Pancreas (tissue), 10 donors: ENCODE results near the gene RPRD1B. TPM values are rescaled to one million over a fixed set of nuclear protein-coding genes. Genes with fewer than 3 reads are reported as not detected.
A peak's percentile ranks its signal among the peaks of the same experiment; 100 is the strongest.

Experiments
- ATAC-seq, 4 donors: fragments of 200-7000 bp; cut with Tn5 transposase; one replicate each; pipeline versions ENCODE4 v1.8.0 to v1.9.1; 2020; ENCODE audit warnings: mild to moderate bottlenecking in 4 of 4, moderate library complexity in 4 of 4
- DNase-seq, 6 donors: peaks; one replicate each; pipeline ENCODE4 v3.0.0-alpha.2; 2020
- FAIRE-seq: peaks from 2 replicates; lab custom pipeline; 2012; peaks lifted over from hg19 to GRCh38; lab: Jason Lieb, UNC
- H3K27ac ChIP-seq, 4 donors: fragments of 200-600 bp; sonication (generic); 1 replicate in 3 of 4; 2 replicates in 1 of 4; pipeline versions ENCODE4 v1.5.0 to v1.8.0; 2020
- H3K27me3 ChIP-seq, 4 donors: fragments of 200-600 bp; one replicate each; pipeline ENCODE4 v1.8.0; 2021
- H3K36me3 ChIP-seq, 3 donors: fragments of 200-600 bp; sonication (generic) in 1 of 3; one replicate each; pipeline versions ENCODE4 v1.5.0 to v1.8.0; 2020 to 2021
- H3K4me1 ChIP-seq, 3 donors: fragments of 200-600 bp; one replicate each; pipeline ENCODE4 v1.8.0; 2021
- H3K4me3 ChIP-seq, 4 donors: fragments of 200-600 bp; sonication (generic) in 2 of 4; one replicate each; pipeline versions ENCODE4 v1.5.0 to v1.8.0; 2020 to 2021
- H3K9me3 ChIP-seq, 4 donors: fragments of 200-600 bp; one replicate each; pipeline ENCODE4 v1.8.0; 2021
- WGBS, 2 donors: extraction: QIAGEN DNeasy Blood & Tissue Kit; methylation state at CpG; one replicate each; pipeline ENCODE4 v1.1.7; 2013; 5-methylcytosine and 5-hydroxymethylcytosine counted together
- intact Hi-C, 3 donors: fragments of 100-400 bp; cut with DNase I; formaldehyde crosslinking; loops; one replicate each; pipeline versions ENCODE4 v1.11.1 to v1.14.2; 2022
- polyA plus RNA-seq, 2 donors: library from polyadenylated mRNA; stranded (reverse); fragments of 200-250 nt; gene quantifications; one replicate each; pipeline ENCODE4 v1.2.3, GENCODE V29; 2013
- total RNA-seq, 6 donors: library from RNA; stranded (reverse); fragmentation: NEBNext Ultra II Directional in 4 of 6; extraction: Animal tissue kit (Norgen Biotek cat#: 25700) in 4 of 6; gene quantifications; one replicate each; pipeline versions ENCODE4 v1.2.1 to v1.2.4, GENCODE V29; 2021 to 2023
- TF ChIP-seq, protein P1 (sequence below), 4 donors: fragments of 200-600 bp; sonication (generic) in 3 of 4; IDR thresholded peaks; one replicate each; pipeline versions ENCODE4 v1.5.0 to v1.8.0; 2021; ENCODE audit warnings: antibody characterized with exemption in 4 of 4
- donor health status: healthy with polysubstance abuse.
- donor health status: DM: no; HTN: no; CAD: no; lungs with moderate emphysema.
- donor health status: DM: no; HTN: no; CAD: no.
- donor health status: control.
- donor health status: control.
- donor health status: Bipolar disorder and iron deficiency.
- donor health status: DM: yes; HTN: yes; CAD: no.
- donor health status: DM: no; HTN: no; CAD: no.
- donor health status: DM: no; HTN: no; CAD: no.
- donor health status: DM: yes; HTN: yes; CAD: no.

Gene RPRD1B
- total and polyA plus RNA-seq, 8 donors, result 6.0 to 19.7 (median 12.0) TPM

DNA sequence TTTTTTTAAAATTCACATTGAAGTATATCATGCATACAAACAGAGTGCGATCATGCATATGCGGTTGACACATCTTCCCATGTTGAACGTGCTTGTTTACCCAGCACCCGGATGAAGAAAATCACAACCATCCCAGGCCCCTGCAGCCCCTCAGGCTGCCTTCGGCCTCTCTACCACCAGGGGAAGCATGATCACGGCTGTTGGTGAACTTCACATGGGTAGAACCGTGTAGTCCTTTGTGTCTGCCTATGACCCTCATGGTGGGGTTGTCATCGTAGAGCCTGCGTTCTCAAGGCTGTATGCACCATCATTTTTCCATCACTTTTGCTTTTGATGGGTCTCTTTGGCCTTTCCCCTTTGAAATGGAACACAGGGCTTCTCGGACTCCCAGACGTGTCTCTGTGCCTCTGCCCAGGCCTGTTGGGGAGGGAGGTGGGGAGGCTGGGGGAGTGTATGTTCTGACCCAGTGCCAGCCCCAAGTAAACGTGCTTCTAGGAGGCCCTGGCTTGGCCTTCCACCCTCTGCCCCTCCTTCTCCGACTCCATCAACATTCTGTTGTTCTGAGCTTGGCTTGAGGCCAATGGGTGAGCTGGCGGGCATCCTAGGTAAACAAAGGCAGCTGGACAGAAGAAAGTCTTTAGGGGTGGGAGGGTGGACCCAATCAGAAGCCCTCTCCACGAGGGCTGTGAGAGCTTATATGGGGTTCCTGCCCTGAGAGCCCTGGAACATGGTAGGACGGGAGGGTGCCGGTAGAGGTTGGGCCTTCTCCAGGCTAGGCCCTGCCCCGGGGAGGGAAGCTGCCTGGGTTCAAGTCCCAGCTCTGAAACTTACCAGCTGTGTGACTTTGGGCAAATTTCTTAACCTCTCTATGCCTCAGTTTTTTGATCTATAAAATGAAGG, 91.9 kb downstream of the RPRD1B start:
- peak; percentile 79 to 91 (median 84) for DNase-seq
- H3K27ac ChIP-seq, result peak overlapping the region in 2 of 4 donors; percentile 76 to 78
- peaks cover 0 to 32% (median 5%) of the 10 kb centered on the region in 3 donors for H3K4me1 ChIP-seq
- H3K9me3 ChIP-seq, result no peaks in the 10 kb centered on the region
- peak; percentile 76 to 88 (median 82) for ATAC-seq
- no peaks in the 10 kb centered on the region for H3K36me3 ChIP-seq
- intact Hi-C loops, result no loop called here
- no peak overlapping the region for H3K4me3 ChIP-seq
- H3K27me3 ChIP-seq, result no peaks in the 10 kb centered on the region
- FAIRE-seq, result no peak
- 40 to 47% methylated on average over 18 of the region's 18 CpGs for WGBS, 2 donors
- TF ChIP-seq, protein P1, sequence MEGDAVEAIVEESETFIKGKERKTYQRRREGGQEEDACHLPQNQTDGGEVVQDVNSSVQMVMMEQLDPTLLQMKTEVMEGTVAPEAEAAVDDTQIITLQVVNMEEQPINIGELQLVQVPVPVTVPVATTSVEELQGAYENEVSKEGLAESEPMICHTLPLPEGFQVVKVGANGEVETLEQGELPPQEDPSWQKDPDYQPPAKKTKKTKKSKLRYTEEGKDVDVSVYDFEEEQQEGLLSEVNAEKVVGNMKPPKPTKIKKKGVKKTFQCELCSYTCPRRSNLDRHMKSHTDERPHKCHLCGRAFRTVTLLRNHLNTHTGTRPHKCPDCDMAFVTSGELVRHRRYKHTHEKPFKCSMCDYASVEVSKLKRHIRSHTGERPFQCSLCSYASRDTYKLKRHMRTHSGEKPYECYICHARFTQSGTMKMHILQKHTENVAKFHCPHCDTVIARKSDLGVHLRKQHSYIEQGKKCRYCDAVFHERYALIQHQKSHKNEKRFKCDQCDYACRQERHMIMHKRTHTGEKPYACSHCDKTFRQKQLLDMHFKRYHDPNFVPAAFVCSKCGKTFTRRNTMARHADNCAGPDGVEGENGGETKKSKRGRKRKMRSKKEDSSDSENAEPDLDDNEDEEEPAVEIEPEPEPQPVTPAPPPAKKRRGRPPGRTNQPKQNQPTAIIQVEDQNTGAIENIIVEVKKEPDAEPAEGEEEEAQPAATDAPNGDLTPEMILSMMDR (IDR thresholded peaks at IDR 0.05), result no peak

DNA sequence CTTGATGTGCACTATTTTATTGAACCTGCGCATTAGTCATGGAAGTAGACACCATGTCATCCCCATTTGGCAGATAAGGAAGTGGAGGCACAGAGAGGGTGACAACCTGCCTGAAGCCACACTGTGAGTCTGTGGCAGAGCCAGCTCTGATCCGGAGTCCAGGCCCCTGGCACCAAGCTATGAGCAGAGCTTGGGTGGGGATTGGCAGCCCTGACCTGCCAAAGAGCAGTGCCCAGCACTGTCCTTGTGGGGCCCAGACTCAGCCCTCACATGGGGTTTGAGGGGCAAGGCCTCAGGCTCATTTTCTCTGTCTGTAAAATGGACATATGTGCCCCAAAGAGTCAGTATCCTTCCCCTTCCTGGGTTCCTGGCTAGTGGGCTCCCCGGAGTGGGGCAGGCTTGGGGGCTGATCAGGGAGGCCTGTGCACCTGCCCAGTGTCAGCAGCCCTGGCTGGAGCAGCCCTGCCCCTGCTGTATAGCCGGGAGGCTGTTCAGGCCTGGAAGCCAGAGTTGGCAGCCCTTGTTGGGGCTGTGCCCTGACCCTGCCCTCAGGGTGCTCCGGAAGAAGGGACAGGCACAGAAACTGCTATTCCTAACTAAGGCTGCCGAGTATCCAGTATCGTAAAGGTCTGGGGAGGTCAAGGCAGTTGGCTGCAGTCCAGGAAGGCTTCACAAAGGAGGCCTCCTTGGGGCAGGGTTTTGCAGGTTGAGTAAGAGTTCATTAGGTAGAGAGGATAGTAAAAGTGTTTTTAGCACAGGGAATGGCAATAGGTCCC, 92.8 kb downstream of the RPRD1B start:
- intact Hi-C loops, result no loop called here
- DNase-seq, result peak in 2 of 6 donors; percentile 57 to 65
- Histone ChIP-seq H3K4me3 (no peak overlapping the region), H3K27ac (peak overlapping the region in 2 of 4 donors; percentile 76 to 78), H3K27me3 (no peaks in the 10 kb centered on the region), H3K36me3 (no peaks in the 10 kb centered on the region), H3K9me3 (no peaks in the 10 kb centered on the region), H3K4me1 (peaks cover 0 to 32% (median 5%) of the 10 kb centered on the region in 3 donors)
- TF ChIP-seq, protein P1 (IDR thresholded peaks at IDR 0.05), result no peak
- no peak for FAIRE-seq
- ATAC-seq, result peak in 1 of 4 donors; percentile 3
- WGBS, 2 donors, result 90 to 92% methylated on average over 7 of the region's 7 CpGs

DNA sequence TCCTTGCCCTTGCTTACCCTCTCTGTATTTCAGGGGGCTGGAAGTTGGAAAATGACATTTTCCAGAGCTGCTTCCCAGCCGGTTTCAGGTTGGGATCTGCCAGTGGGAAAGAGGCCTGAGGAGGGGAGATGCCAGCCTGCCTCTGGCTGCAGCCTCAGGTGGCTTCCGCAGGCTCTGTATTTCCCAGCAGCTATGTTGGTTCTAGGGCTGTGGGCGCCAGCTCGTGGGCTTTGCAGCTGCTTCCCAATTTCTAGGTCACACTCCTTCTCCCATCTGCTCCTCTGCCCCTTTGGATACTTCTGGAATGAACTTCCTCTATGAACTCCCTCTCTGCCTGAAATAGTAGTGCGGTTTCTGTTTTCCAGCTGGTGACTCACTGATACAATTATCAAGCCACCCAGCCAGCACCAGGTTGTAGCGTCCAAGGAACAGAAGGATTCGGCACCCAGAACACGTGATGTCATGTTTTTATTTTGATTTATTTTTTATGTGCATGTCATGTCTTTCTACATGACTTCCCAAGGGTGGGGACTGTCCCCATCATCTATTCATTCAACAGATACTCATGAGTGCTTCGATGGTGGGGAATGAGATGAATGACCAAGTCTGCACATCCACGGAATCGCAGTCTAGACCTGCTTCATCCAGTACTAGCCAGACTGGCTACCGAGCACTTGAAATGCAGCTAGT, 93.5 kb downstream of the RPRD1B start:
- no peak overlapping the region for H3K4me3 ChIP-seq
- H3K27me3 ChIP-seq, result no peaks in the 10 kb centered on the region
- H3K4me1 ChIP-seq, result peaks cover 0 to 32% (median 5%) of the 10 kb centered on the region in 3 donors
- H3K9me3 ChIP-seq, result no peaks in the 10 kb centered on the region
- 66 to 73% methylated on average over 12 of the region's 12 CpGs for WGBS, 2 donors
- no peaks in the 10 kb centered on the region for H3K36me3 ChIP-seq
- H3K27ac ChIP-seq, result peak overlapping the region in 2 of 4 donors; percentile 76 to 78
- FAIRE-seq, result no peak
- intact Hi-C loops, result no loop called here
- peak in 2 of 6 donors; percentile 38 to 58 for DNase-seq
- TF ChIP-seq, protein P1 (IDR thresholded peaks at IDR 0.05), result no peak
- ATAC-seq, result peak in 3 of 4 donors; percentile 38 to 73 (median 58)

DNA sequence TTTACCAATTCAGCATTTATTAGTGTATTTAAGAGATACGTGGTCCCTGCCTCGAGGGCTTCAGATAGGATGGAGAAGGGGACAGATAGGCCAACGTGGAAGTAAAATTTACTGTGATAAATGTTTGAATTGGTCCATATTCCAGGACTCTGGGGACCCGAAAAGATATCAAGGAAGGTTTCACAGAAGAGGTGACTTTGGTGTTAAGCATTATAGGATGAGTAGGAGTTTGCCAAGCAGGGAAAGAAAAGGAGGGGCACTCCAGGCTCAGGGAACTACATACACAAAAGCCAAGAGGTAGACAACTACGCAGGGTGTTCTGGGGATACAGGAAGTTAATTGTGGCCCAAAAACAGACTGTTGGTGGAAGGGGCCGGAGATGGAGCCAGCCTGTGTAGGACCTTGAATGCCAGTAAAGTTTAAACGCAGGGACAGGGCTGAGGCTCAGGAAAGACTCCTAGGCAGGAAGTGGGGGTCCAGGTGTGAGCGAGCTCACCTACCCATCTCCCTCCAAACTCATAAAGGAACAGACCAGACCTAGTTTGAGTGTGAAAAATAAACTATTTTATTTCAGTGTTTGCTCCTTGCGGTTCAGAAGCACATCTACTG, 94.5 kb downstream of the RPRD1B start:
- H3K4me3 ChIP-seq, result no peak overlapping the region
- H3K9me3 ChIP-seq, result no peaks in the 10 kb centered on the region
- no peak for ATAC-seq
- FAIRE-seq, result no peak
- no peaks in the 10 kb centered on the region for H3K36me3 ChIP-seq
- TF ChIP-seq, protein P1 (IDR thresholded peaks at IDR 0.05), result no peak
- intact Hi-C loops, result no loop called here
- WGBS, 2 donors, result 83 to 88% methylated on average over 9 of the region's 9 CpGs
- H3K27me3 ChIP-seq, result no peaks in the 10 kb centered on the region
- H3K27ac ChIP-seq, result no peak overlapping the region
- peaks cover 0 to 26% (median under 1%) of the 10 kb centered on the region in 3 donors for H3K4me1 ChIP-seq
- DNase-seq, result peak in 2 of 6 donors; percentile 7 to 18
